GM12878 (cell line): ENCODE results near the gene CYB5D1. TPM values are rescaled to one million over a fixed set of nuclear protein-coding genes. Genes with fewer than 3 reads are reported as not detected.

Source experiments
- ATAC-seq: fragments of 200-7000 bp; cut with Tn5 transposase; 3 replicates; pipeline ENCODE4 v1.9.1; 2020; ENCODE audit warnings: mild to moderate bottlenecking, moderate library complexity
- BruUV-seq: library from RNA; stranded (reverse); fragments of 400-500 nt; replicated peaks from 2 replicates; lab custom pipeline; 2021; lab: Mats Ljungman, UMichigan
- CTCF ChIA-PET: fragments of 300-600 bp; sonication (Branson Sonifier 250); formaldehyde crosslinking; extraction: SDS; loops from one replicate; lab custom pipeline; 2021; ENCODE audit warnings: inconsistent platforms; lab: Yijun Ruan, JAX
- POLR2A ChIA-PET: fragments of 350-600 bp; formaldehyde crosslinking; extraction: SDS; loops from one replicate; lab custom pipeline; 2021; ENCODE audit warnings: inconsistent platforms; lab: Charles Lee
- RAD21 ChIA-PET: fragments of 300-600 bp; sonication (Branson Sonifier 250); formaldehyde crosslinking; loops from one replicate; lab custom pipeline; 2023; ENCODE audit warnings: antibody characterized with exemption; ENCODE audit not compliant: unreplicated experiment; lab: Charles Lee
- SMC1A ChIA-PET: fragments of 300-600 bp; sonication (Branson Sonifier 250); formaldehyde crosslinking; loops from one replicate; lab custom pipeline; 2023; ENCODE audit not compliant: unreplicated experiment, uncharacterized antibody; lab: Charles Lee
- DNase-seq: peaks from one replicate; pipeline ENCODE4 v3.0.0-alpha.2; 2011; ENCODE audit warnings: low read depth, low spot score
- FAIRE-seq: peaks from 3 replicates; lab custom pipeline; 2011; peaks lifted over from hg19 to GRCh38; lab: Jason Lieb, UNC
- H2AFZ ChIP-seq: 2 replicates; pipeline ENCODE4 v1.6.0; 2011; ENCODE audit warnings: low read depth, low read length, control low read depth; ENCODE audit not compliant: control insufficient read depth
- H3K27ac ChIP-seq: 2 replicates; pipeline ENCODE4 v1.5.1; 2011; ENCODE audit warnings: control low read depth; ENCODE audit not compliant: control insufficient read depth, insufficient read depth
- H3K27me3 ChIP-seq, 2 experiments: replicated peaks in 1 of 2; 2 replicates each; pipeline versions ENCODE4 v1.6.0 to v1.6.1; 2011; ENCODE audit warnings: low read length in 1 of 2; ENCODE audit not compliant: control insufficient read depth in 2 of 2, insufficient read depth in 2 of 2
- H3K36me3 ChIP-seq, 2 experiments: 2 replicates each; pipeline ENCODE4 v1.5.1; 2011; ENCODE audit warnings: low read length in 1 of 2; ENCODE audit not compliant: control insufficient read depth in 2 of 2, insufficient read depth in 2 of 2
- H3K4me1 ChIP-seq: 2 replicates; pipeline ENCODE4 v1.6.1; 2011; ENCODE audit warnings: mild to moderate bottlenecking, low read length, moderate library complexity, mixed read lengths; ENCODE audit not compliant: control insufficient read depth, insufficient read depth
- H3K4me2 ChIP-seq: 2 replicates; pipeline ENCODE4 v1.6.0; 2011; ENCODE audit warnings: control low read depth; ENCODE audit not compliant: control insufficient read depth, insufficient read depth
- H3K4me3 ChIP-seq: fragments of 200-600 bp; sonication (generic); 2 replicates; pipeline ENCODE4 v1.5.1; 2016
- H3K79me2 ChIP-seq: 2 replicates; pipeline ENCODE4 v1.6.0; 2011; ENCODE audit warnings: low read length; ENCODE audit not compliant: control insufficient read depth, insufficient read depth
- H3K9ac ChIP-seq: 2 replicates; pipeline ENCODE4 v1.8.0; 2011; ENCODE audit warnings: low read length, control low read depth, mixed read lengths; ENCODE audit not compliant: control insufficient read depth, insufficient read depth
- H3K9me3 ChIP-seq: replicated peaks from 3 replicates; pipeline ENCODE4 v1.5.1; 2011; ENCODE audit warnings: mild to moderate bottlenecking, low read length; ENCODE audit not compliant: control insufficient read depth, insufficient read depth
- H4K20me1 ChIP-seq: 2 replicates; pipeline ENCODE4 v1.6.0; 2011; ENCODE audit not compliant: control insufficient read depth, insufficient read depth
- CBX3 ChIP-seq: fragments of 200-600 bp; sonication (generic); IDR thresholded peaks from 2 replicates; pipeline ENCODE4 v1.6.1; 2016; ENCODE audit warnings: low read depth, borderline replicate concordance
- GATAD2B ChIP-seq: fragments of 450-650 bp; conservative IDR thresholded peaks from 2 replicates; pipeline ENCODE4 v1.6.1; 2017; ENCODE audit warnings: low read depth, mild to moderate bottlenecking, moderate library complexity
- IKZF2 ChIP-seq, 2 experiments: fragments of 450-650 bp; IDR thresholded peaks; 2 replicates each; pipeline ENCODE4 v1.6.1; 2017; ENCODE audit warnings: mild to moderate bottlenecking in 2 of 2, moderate library complexity in 2 of 2
- IRF4 ChIP-seq: IDR thresholded peaks from 2 replicates; pipeline ENCODE4 v1.6.1; 2011; ENCODE audit warnings: low read depth, low read length
- NBN ChIP-seq: fragments of 450-650 bp; IDR thresholded peaks from 2 replicates; pipeline ENCODE4 v1.6.1; 2016
- NFYA ChIP-seq: IDR thresholded peaks from 2 replicates; pipeline ENCODE4 v1.6.1; 2011; ENCODE audit warnings: low read depth, mild to moderate bottlenecking, low read length, improper control_type of control experiment, borderline replicate concordance
- NKRF ChIP-seq: fragments of 450-650 bp; conservative IDR thresholded peaks from 2 replicates; pipeline ENCODE4 v1.6.1; 2017; ENCODE audit warnings: mild to moderate bottlenecking, moderate library complexity
- NR2C1 ChIP-seq: fragments of 450-650 bp; IDR thresholded peaks from 2 replicates; pipeline ENCODE4 v1.6.1; 2017; ENCODE audit warnings: antibody characterized with exemption, mild to moderate bottlenecking, moderate library complexity
- NR2C2 ChIP-seq: IDR thresholded peaks from 2 replicates; pipeline ENCODE4 v1.6.1; 2011; ENCODE audit warnings: borderline replicate concordance, low read depth; ENCODE audit not compliant: control insufficient read depth, insufficient read length
- RCOR1 ChIP-seq: conservative IDR thresholded peaks from 2 replicates; pipeline ENCODE4 v1.6.1; 2012; ENCODE audit warnings: low read depth, low read length, improper control_type of control experiment
- RFX5 ChIP-seq: IDR thresholded peaks from 2 replicates; pipeline ENCODE4 v1.6.1; 2011; ENCODE audit warnings: low read depth, low read length, improper control_type of control experiment
- SMAD1 ChIP-seq: fragments of 450-650 bp; IDR thresholded peaks from 2 replicates; pipeline ENCODE4 v1.6.1; 2018; ENCODE audit warnings: mild to moderate bottlenecking, low read depth; ENCODE audit not compliant: partially characterized antibody
- TAF1 ChIP-seq: IDR thresholded peaks from 2 replicates; pipeline ENCODE4 v1.6.1; 2011; ENCODE audit warnings: mild to moderate bottlenecking, low read depth, low read length, borderline replicate concordance
- YY1 ChIP-seq: IDR thresholded peaks from 2 replicates; pipeline ENCODE4 v1.6.1; 2011; ENCODE audit warnings: low read depth, mild to moderate bottlenecking, low read length
- WGBS: methylation state at CpG from one replicate; pipeline ENCODE4 v1.1.6; 2016; ENCODE audit warnings: low lambda C conversion rate; ENCODE audit not compliant: insufficient replicate concordance, insufficient coverage; ENCODE audit errors: missing lambda C conversion rate; 5-methylcytosine and 5-hydroxymethylcytosine counted together
- in situ Hi-C: fragments of 300-500 bp; cut with MboI; formaldehyde crosslinking; loops from 9 replicates; pipeline ENCODE4 v1.14.3; 2018; ENCODE audit warnings: mixed read lengths
- intact Hi-C: fragments of 100-400 bp; cut with micrococcal nuclease; formaldehyde crosslinking; loops from one replicate; pipeline ENCODE4 v1.14.2; 2022; ENCODE audit not compliant: unreplicated experiment
- polyA plus RNA-seq, 11 experiments: library from polyadenylated mRNA; depleted of rRNA in 4 of 11; unstranded in 6 of 11; stranded (reverse) in 5 of 11; fragments of >200 nt; fragmentation: Nextera tagmentation in 4 of 11; fragmentation: Illumina TruSeq in 1 of 11; extraction: Ambion mirVana in 4 of 11; extraction: Trizol in 1 of 11; gene quantifications; 1 replicate in 1 of 11; 2 replicates in 10 of 11; pipeline versions ENCODE4 v1.2.1 to v1.2.3, GENCODE V29; 2011 to 2016; ENCODE audit warnings: inconsistent platforms in 2 of 11, missing spikeins in 2 of 11, low read depth in 1 of 11
- total RNA-seq, 4 experiments: library from RNA; depleted of rRNA in 3 of 4; stranded (reverse); fragments of >200 nt in 3 of 4; fragmentation: Illumina TruSeq in 1 of 4; extraction: Trizol in 1 of 4; gene quantifications; 2 replicates each; pipeline versions ENCODE4 v1.2.1 to v1.2.3, GENCODE V29; 2013 to 2021
- TF ChIP-seq, protein P1 (sequence below), 3 experiments: IDR thresholded peaks in 2 of 3; conservative IDR thresholded peaks in 1 of 3; 2 replicates each; pipeline ENCODE4 v1.5.1; 2011; ENCODE audit warnings: low read depth in 3 of 3, low read length in 3 of 3, mild to moderate bottlenecking in 3 of 3, control low read depth in 2 of 3, moderate library complexity in 2 of 3, inconsistent platforms in 1 of 3, mixed read lengths in 1 of 3; ENCODE audit not compliant: control insufficient read depth in 2 of 3, insufficient read depth in 1 of 3; ENCODE audit errors: extremely low read depth in 1 of 3
- TF ChIP-seq, protein P2 (sequence below): fragments of 450-650 bp; formaldehyde crosslinking; IDR thresholded peaks from 2 replicates; pipeline ENCODE4 v1.5.0; 2022; ENCODE audit warnings: mild to moderate bottlenecking, missing genetic modification characterization

CYB5D1 gene
- total and polyA plus RNA-seq, 10 of the 15 experiments (the other 5 are each of a cell fraction or from before 2014, with no cell fraction given): 1.6 to 8.7 (median 6.4) TPM

GRCh38 chr17:7880076-7880868 is 22.5 kb downstream of the CYB5D1 start:
- Histone ChIP-seq H3K27me3 (no peaks in the 10 kb centered on the region), H3K79me2 (peaks cover 6% of the 10 kb centered on the region), H4K20me1 (no peaks in the 10 kb centered on the region), H3K4me1 (peaks cover 19% of the 10 kb centered on the region), H3K4me2 (peak overlapping the region; percentile 60), H3K9me3 (no peaks in the 10 kb centered on the region), H3K27ac (peak overlapping the region; percentile 24), H3K4me3 (peak overlapping the region; percentile 0; the same call in 1 of the 2 replicates), H2AFZ (no peak overlapping the region), H3K36me3 (peaks cover 0 to 2% of the 10 kb centered on the region in 2 experiments; a peak in 1 of 4 replicates), H3K9ac (no peak overlapping the region)
- BruUV-seq: no TSS peak
- ChIA-PET SMC1A (interaction anchor here (1.5 kb wide), 1 partner anchor 18 kb away, joined by 3 read pairs; no protein-coding TSS in a partner anchor), POLR2A (interaction anchor here (0.7 to 1.4 kb wide), 2 partner anchors 11 to 35 kb away, joined by 3 to 4 read pairs; partner anchors contain the start of gene RNF227), CTCF (interaction anchor here (1.6 to 8.9 kb wide), 2 partner anchors 11 to 17 kb away, joined by 5 to 75 read pairs; no protein-coding TSS in a partner anchor), RAD21 (interaction anchor here (0.7 to 1.1 kb wide), 3 partner anchors 23 to 43 kb away, joined by 3 to 4 read pairs (median 3); partner anchors contain the start of gene NAA38)
- intact Hi-C loops: no loop called here
- in situ Hi-C loops: no loop called here
- no peak for DNase-seq
- peak; percentile 72 for FAIRE-seq
- WGBS: 61% methylated on average over 3 of the region's 3 CpGs
- peak; percentile 62 for ATAC-seq
- TF ChIP-seq, protein P1, sequence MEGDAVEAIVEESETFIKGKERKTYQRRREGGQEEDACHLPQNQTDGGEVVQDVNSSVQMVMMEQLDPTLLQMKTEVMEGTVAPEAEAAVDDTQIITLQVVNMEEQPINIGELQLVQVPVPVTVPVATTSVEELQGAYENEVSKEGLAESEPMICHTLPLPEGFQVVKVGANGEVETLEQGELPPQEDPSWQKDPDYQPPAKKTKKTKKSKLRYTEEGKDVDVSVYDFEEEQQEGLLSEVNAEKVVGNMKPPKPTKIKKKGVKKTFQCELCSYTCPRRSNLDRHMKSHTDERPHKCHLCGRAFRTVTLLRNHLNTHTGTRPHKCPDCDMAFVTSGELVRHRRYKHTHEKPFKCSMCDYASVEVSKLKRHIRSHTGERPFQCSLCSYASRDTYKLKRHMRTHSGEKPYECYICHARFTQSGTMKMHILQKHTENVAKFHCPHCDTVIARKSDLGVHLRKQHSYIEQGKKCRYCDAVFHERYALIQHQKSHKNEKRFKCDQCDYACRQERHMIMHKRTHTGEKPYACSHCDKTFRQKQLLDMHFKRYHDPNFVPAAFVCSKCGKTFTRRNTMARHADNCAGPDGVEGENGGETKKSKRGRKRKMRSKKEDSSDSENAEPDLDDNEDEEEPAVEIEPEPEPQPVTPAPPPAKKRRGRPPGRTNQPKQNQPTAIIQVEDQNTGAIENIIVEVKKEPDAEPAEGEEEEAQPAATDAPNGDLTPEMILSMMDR (IDR thresholded peaks at IDR 0.05 in 2 of 3, conservative IDR thresholded peaks at IDR 0.05 in 1 of 3; ENCODE audit: control insufficient read depth in 2 of 3, extremely low read depth in 1 of 3, insufficient read depth in 1 of 3, low read depth in 3 of 3, low read length in 3 of 3): no peak
- TF ChIP-seq NBN: peak; percentile 83
- no peak for TF ChIP-seq TAF1
- TF ChIP-seq, protein P2, sequence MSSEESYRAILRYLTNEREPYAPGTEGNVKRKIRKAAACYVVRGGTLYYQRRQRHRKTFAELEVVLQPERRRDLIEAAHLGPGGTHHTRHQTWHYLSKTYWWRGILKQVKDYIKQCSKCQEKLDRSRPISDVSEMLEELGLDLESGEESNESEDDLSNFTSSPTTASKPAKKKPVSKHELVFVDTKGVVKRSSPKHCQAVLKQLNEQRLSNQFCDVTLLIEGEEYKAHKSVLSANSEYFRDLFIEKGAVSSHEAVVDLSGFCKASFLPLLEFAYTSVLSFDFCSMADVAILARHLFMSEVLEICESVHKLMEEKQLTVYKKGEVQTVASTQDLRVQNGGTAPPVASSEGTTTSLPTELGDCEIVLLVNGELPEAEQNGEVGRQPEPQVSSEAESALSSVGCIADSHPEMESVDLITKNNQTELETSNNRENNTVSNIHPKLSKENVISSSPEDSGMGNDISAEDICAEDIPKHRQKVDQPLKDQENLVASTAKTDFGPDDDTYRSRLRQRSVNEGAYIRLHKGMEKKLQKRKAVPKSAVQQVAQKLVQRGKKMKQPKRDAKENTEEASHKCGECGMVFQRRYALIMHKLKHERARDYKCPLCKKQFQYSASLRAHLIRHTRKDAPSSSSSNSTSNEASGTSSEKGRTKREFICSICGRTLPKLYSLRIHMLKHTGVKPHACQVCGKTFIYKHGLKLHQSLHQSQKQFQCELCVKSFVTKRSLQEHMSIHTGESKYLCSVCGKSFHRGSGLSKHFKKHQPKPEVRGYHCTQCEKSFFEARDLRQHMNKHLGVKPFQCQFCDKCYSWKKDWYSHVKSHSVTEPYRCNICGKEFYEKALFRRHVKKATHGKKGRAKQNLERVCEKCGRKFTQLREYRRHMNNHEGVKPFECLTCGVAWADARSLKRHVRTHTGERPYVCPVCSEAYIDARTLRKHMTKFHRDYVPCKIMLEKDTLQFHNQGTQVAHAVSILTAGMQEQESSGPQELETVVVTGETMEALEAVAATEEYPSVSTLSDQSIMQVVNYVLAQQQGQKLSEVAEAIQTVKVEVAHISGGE (CRISPR knock-in tag): no peak
- TF ChIP-seq RCOR1: no peak
- TF ChIP-seq SMAD1: no peak
- TF ChIP-seq IKZF2 (IDR thresholded peaks at IDR 0.05): peak; percentile 79 to 87; a peak in 3 of 4 replicates
- no peak for TF ChIP-seq NKRF
- TF ChIP-seq NFYA: no peak
- TF ChIP-seq NR2C2: no peak
- no peak for TF ChIP-seq NR2C1
- no peak for TF ChIP-seq YY1
- no peak for TF ChIP-seq RFX5
- no peak for TF ChIP-seq GATAD2B
- TF ChIP-seq IRF4: no peak
- no peak for TF ChIP-seq CBX3
